H9 (cell line): Measurements from ENCODE around the gene HHATL. TPM values are rescaled to one million over a fixed set of nuclear protein-coding genes. Genes with fewer than 3 reads are reported as not detected.

Source experiments
- DNase-seq: peaks from one replicate; pipeline ENCODE4 v3.0.0-alpha.2; 2017
- H2AFZ ChIP-seq: one replicate; pipeline ENCODE4 v1.6.1; 2013; ENCODE audit warnings: mild to moderate bottlenecking, low read length, control low read depth, moderate library complexity
- H2AK5ac ChIP-seq: 2 replicates; pipeline ENCODE4 v1.6.1; 2013; ENCODE audit warnings: low read length, control low read depth, mixed read lengths; ENCODE audit not compliant: insufficient read length
- H2BK120ac ChIP-seq: one replicate; pipeline ENCODE4 v1.6.1; 2013; ENCODE audit warnings: low read depth, mild to moderate bottlenecking, low read length, control low read depth, inconsistent platforms; ENCODE audit not compliant: poor library complexity, severe bottlenecking
- H2BK12ac ChIP-seq: 2 replicates; pipeline ENCODE4 v1.6.1; 2013; ENCODE audit warnings: low read length, control low read depth, mixed read lengths, low read depth; ENCODE audit not compliant: insufficient read length
- H2BK15ac ChIP-seq: 2 replicates; pipeline ENCODE4 v1.6.1; 2013; ENCODE audit warnings: low read depth, low read length, control low read depth
- H2BK20ac ChIP-seq: one replicate; pipeline ENCODE4 v1.6.1; 2013; ENCODE audit warnings: low read depth, mild to moderate bottlenecking, low read length, control low read depth, inconsistent platforms; ENCODE audit not compliant: poor library complexity, severe bottlenecking
- H2BK5ac ChIP-seq: 2 replicates; pipeline ENCODE4 v1.6.1; 2013; ENCODE audit warnings: low read length, control low read depth, mixed read lengths; ENCODE audit not compliant: insufficient read length
- H3K14ac ChIP-seq: 2 replicates; pipeline ENCODE4 v1.6.1; 2013; ENCODE audit warnings: low read length, control low read depth; ENCODE audit not compliant: insufficient read depth
- H3K18ac ChIP-seq: 2 replicates; pipeline ENCODE4 v1.6.1; 2013; ENCODE audit warnings: low read depth, mild to moderate bottlenecking, mixed read lengths, low read length, control low read depth; ENCODE audit not compliant: insufficient read length
- H3K23ac ChIP-seq: 2 replicates; pipeline ENCODE4 v1.6.1; 2013; ENCODE audit warnings: low read length, control low read depth, mixed read lengths, low read depth; ENCODE audit not compliant: insufficient read length
- H3K23me2 ChIP-seq: 2 replicates; pipeline ENCODE4 v1.6.1; 2013; ENCODE audit warnings: low read depth, mild to moderate bottlenecking, mixed read lengths, low read length, control low read depth; ENCODE audit not compliant: insufficient read length, poor library complexity, severe bottlenecking
- H3K27ac ChIP-seq: 2 replicates; pipeline ENCODE4 v1.5.1; 2013; ENCODE audit warnings: low read length, control low read depth, mixed read lengths, low read depth; ENCODE audit not compliant: insufficient read length
- H3K27me3 ChIP-seq: 2 replicates; pipeline ENCODE4 v1.6.1; 2013; ENCODE audit warnings: low read length, control low read depth, inconsistent platforms; ENCODE audit not compliant: insufficient read depth
- H3K4ac ChIP-seq: 2 replicates; pipeline ENCODE4 v1.6.1; 2013; ENCODE audit warnings: low read depth, mild to moderate bottlenecking, control low read depth, inconsistent platforms, low read length, moderate library complexity
- H3K4me1 ChIP-seq: 2 replicates; pipeline ENCODE4 v1.6.1; 2013; ENCODE audit warnings: low read length, control low read depth, inconsistent platforms; ENCODE audit not compliant: insufficient read depth
- H3K4me2 ChIP-seq: 2 replicates; pipeline ENCODE4 v1.6.1; 2013; ENCODE audit warnings: low read length, control low read depth, mixed read lengths; ENCODE audit not compliant: insufficient read length, insufficient read depth
- H3K56ac ChIP-seq: 2 replicates; pipeline ENCODE4 v1.6.1; 2013; ENCODE audit warnings: low read depth, mild to moderate bottlenecking, mixed read lengths, low read length, control low read depth; ENCODE audit not compliant: insufficient read length
- H3K79me1 ChIP-seq: 2 replicates; pipeline ENCODE4 v1.6.1; 2013; ENCODE audit warnings: low read depth, mild to moderate bottlenecking, moderate library complexity, low read length, control low read depth, inconsistent platforms; ENCODE audit not compliant: insufficient read depth, poor library complexity, severe bottlenecking
- H3K79me2 ChIP-seq: 2 replicates; pipeline ENCODE4 v1.6.1; 2013; ENCODE audit warnings: low read length, control low read depth, inconsistent platforms; ENCODE audit not compliant: insufficient read depth
- H3K9ac ChIP-seq: 2 replicates; pipeline ENCODE4 v1.6.1; 2013; ENCODE audit warnings: low read length, control low read depth, mixed read lengths; ENCODE audit not compliant: insufficient read length; ENCODE audit errors: extremely low read depth
- H3K9me3 ChIP-seq: one replicate; pipeline ENCODE4 v1.6.1; 2013; ENCODE audit warnings: low read depth, low read length, inconsistent platforms; ENCODE audit not compliant: control insufficient read depth
- H3T11ph ChIP-seq: one replicate; pipeline ENCODE4 v1.6.1; 2013; ENCODE audit warnings: mild to moderate bottlenecking, low read length, control low read depth, inconsistent platforms
- H4K20me1 ChIP-seq: one replicate; pipeline ENCODE4 v1.6.1; 2013; ENCODE audit not compliant: control insufficient read depth, insufficient read length, insufficient read depth
- H4K5ac ChIP-seq: 2 replicates; pipeline ENCODE4 v1.6.1; 2013; ENCODE audit warnings: low read depth, mild to moderate bottlenecking, mixed read lengths, low read length, control low read depth; ENCODE audit not compliant: insufficient read length
- H4K8ac ChIP-seq: replicated peaks from 2 replicates; pipeline ENCODE4 v1.6.1; 2013; ENCODE audit warnings: low read length, control low read depth, mixed read lengths, low read depth; ENCODE audit not compliant: insufficient read length
- H4K91ac ChIP-seq: 2 replicates; pipeline ENCODE4 v1.6.1; 2013; ENCODE audit warnings: low read depth, mild to moderate bottlenecking, moderate library complexity, mixed read lengths, low read length, control low read depth; ENCODE audit not compliant: insufficient read length
- H3K27ac Mint-ChIP-seq, 3 experiments: 2 replicates in 2 of 3; 3 replicates in 1 of 3; pipeline ENCODE4 v1.8.0; 2020 to 2021; ENCODE audit warnings: mixed read lengths in 3 of 3, mild to moderate bottlenecking in 1 of 3, moderate library complexity in 1 of 3
- H3K27me3 Mint-ChIP-seq: 2 replicates; pipeline ENCODE4 v1.8.0; 2021; ENCODE audit warnings: low read depth, mild to moderate bottlenecking, moderate library complexity, mixed read lengths
- H3K36me3 Mint-ChIP-seq, 3 experiments: 2 replicates in 2 of 3; 3 replicates in 1 of 3; pipeline ENCODE4 v1.8.0; 2020 to 2021; ENCODE audit warnings: low read depth in 3 of 3, mixed read lengths in 3 of 3; ENCODE audit not compliant: insufficient read depth in 1 of 3
- H3K4me1 Mint-ChIP-seq, 2 experiments: 2 replicates each; pipeline ENCODE4 v1.8.0; 2020; ENCODE audit warnings: mixed read lengths in 2 of 2
- H3K4me3 Mint-ChIP-seq, 2 experiments: 2 replicates in 1 of 2; 3 replicates in 1 of 2; pipeline ENCODE4 v1.8.0; 2020 to 2021; ENCODE audit warnings: mild to moderate bottlenecking in 2 of 2, mixed read lengths in 2 of 2, moderate library complexity in 1 of 2
- H3K9me3 Mint-ChIP-seq, 2 experiments: 2 replicates in 1 of 2; 3 replicates in 1 of 2; pipeline ENCODE4 v1.8.0; 2020; ENCODE audit warnings: mild to moderate bottlenecking in 2 of 2, mixed read lengths in 2 of 2, moderate library complexity in 1 of 2
- WGBS: extraction: QIAGEN DNeasy Blood & Tissue Kit; methylation state at CpG from one replicate; pipeline ENCODE4 v1.1.7; 2013; ENCODE audit warnings: missing lambda C conversion rate, low lambda C conversion rate, mixed read lengths; ENCODE audit not compliant: insufficient read length; ENCODE audit errors: extremely low coverage; 5-methylcytosine and 5-hydroxymethylcytosine counted together
- total RNA-seq: library from RNA; stranded (reverse); gene quantifications from 2 replicates; pipeline ENCODE4 v1.2.1, GENCODE V29; 2021
- TF ChIP-seq, protein P1 (sequence below): fragments of 200-600 bp; sonication (generic); conservative IDR thresholded peaks from 3 replicates; pipeline ENCODE4 v1.8.0; 2021; ENCODE audit warnings: antibody characterized with exemption, mild to moderate bottlenecking

The HHATL gene
- total RNA-seq, 1 experiment from 2014 or later = 0.46 TPM

DNA sequence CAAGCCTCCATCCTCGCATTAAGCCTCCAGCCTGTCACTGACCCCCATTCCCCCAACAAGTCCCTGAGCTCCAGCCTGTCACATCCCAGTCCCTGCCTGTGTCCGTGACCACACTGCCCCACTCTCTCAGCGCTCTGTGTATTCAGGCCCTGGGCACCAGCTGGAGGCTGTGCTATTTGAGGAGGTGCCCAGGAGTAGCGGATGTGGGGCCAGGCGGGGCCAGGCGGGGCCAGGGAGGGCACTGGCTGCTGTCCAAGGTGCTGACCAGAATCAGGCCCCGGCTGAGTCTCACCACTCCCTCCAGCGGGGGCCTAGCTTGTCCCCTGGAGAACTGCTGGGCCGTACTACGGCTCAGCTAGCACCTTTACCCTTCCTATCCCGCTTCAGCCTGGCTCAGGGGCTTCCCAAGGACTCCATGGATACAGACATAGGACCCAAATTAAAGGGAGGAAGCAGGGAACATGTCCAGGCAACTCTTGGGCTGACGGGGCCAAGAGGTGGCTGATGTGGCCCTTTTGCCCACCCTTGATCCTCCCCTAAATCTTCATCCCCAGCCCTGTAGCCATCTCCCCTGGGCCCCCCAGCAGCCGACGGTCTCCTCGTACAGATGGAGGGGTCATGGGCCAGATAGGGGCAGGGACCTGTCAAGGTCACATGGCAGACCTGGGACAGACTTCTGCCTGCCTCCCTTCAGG is 1.1 kb downstream of the HHATL start:
- Mint-ChIP-seq H3K4me3 (no peak overlapping the region), H3K4me1 (peaks cover 11 to 22% of the 10 kb centered on the region in 2 experiments), H3K9me3 (no peaks in the 10 kb centered on the region), H3K27ac (no peak overlapping the region), H3K27me3 (no peaks in the 10 kb centered on the region), H3K36me3 (no peaks in the 10 kb centered on the region; a peak in 1 of 7 replicates)
- Histone ChIP-seq H3K9me3 (no peaks in the 10 kb centered on the region), H2BK12ac (no peak overlapping the region), H4K8ac (no peak overlapping the region), H3K4ac (no peak overlapping the region), H2AFZ (no peak overlapping the region), H2BK15ac (no peak overlapping the region), H3K27me3 (no peaks in the 10 kb centered on the region; the same call in 1 of the 2 replicates), H3K4me2 (no peak overlapping the region), H4K5ac (no peak overlapping the region), H3T11ph (no peak overlapping the region), H3K79me1 (no peaks in the 10 kb centered on the region), H2BK120ac (no peak overlapping the region), H3K14ac (no peak overlapping the region), H2BK20ac (no peak overlapping the region), H4K91ac (no peak overlapping the region), H3K4me1 (no peaks in the 10 kb centered on the region), H4K20me1 (no peaks in the 10 kb centered on the region), H3K9ac (no peak overlapping the region), H2AK5ac (no peak overlapping the region), H3K23ac (no peak overlapping the region), H3K27ac (no peak overlapping the region), H3K79me2 (no peaks in the 10 kb centered on the region), H3K23me2 (no peaks in the 10 kb centered on the region), H3K56ac (no peak overlapping the region), H3K18ac (no peak overlapping the region), H2BK5ac (no peak overlapping the region)
- DNase-seq = peak; percentile 85
- no CpG with 5 or more reads among the region's 15 CpGs for WGBS
- TF ChIP-seq, protein P1, sequence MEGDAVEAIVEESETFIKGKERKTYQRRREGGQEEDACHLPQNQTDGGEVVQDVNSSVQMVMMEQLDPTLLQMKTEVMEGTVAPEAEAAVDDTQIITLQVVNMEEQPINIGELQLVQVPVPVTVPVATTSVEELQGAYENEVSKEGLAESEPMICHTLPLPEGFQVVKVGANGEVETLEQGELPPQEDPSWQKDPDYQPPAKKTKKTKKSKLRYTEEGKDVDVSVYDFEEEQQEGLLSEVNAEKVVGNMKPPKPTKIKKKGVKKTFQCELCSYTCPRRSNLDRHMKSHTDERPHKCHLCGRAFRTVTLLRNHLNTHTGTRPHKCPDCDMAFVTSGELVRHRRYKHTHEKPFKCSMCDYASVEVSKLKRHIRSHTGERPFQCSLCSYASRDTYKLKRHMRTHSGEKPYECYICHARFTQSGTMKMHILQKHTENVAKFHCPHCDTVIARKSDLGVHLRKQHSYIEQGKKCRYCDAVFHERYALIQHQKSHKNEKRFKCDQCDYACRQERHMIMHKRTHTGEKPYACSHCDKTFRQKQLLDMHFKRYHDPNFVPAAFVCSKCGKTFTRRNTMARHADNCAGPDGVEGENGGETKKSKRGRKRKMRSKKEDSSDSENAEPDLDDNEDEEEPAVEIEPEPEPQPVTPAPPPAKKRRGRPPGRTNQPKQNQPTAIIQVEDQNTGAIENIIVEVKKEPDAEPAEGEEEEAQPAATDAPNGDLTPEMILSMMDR = no peak; the same call in 2 of the 3 replicates
